ENCODE measurements around the gene GRID1. TPM values are rescaled to one million over a fixed set of nuclear protein-coding genes. Genes with fewer than 3 reads are reported as not detected.

Gene GRID1
- total RNA-seq, 1 donor = not detected

- DNase-seq (ENCODE audit: low read depth) = no peak
- TF ChIP-seq, protein P1, sequence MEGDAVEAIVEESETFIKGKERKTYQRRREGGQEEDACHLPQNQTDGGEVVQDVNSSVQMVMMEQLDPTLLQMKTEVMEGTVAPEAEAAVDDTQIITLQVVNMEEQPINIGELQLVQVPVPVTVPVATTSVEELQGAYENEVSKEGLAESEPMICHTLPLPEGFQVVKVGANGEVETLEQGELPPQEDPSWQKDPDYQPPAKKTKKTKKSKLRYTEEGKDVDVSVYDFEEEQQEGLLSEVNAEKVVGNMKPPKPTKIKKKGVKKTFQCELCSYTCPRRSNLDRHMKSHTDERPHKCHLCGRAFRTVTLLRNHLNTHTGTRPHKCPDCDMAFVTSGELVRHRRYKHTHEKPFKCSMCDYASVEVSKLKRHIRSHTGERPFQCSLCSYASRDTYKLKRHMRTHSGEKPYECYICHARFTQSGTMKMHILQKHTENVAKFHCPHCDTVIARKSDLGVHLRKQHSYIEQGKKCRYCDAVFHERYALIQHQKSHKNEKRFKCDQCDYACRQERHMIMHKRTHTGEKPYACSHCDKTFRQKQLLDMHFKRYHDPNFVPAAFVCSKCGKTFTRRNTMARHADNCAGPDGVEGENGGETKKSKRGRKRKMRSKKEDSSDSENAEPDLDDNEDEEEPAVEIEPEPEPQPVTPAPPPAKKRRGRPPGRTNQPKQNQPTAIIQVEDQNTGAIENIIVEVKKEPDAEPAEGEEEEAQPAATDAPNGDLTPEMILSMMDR (IDR thresholded peaks at IDR 0.05; ENCODE audit: insufficient read depth, low read depth, low read length) = no peak
- no peak overlapping the region for H3K4me3 ChIP-seq (ENCODE audit: low read depth, low read length)
Observed at GRCh38 chr10:85916994-85917573, 449.5 kb downstream of the GRID1 start.

GRCh38 chr10:85916286-85916685 lies 450.3 kb downstream of the GRID1 start:
- DNase-seq (ENCODE audit: low read depth) = no peak
- no peak overlapping the region for H3K4me3 ChIP-seq (ENCODE audit: low read depth, low read length)
- TF ChIP-seq, protein P1 (IDR thresholded peaks at IDR 0.05; ENCODE audit: insufficient read depth, low read depth, low read length) = no peak

- TF ChIP-seq, protein P1 (IDR thresholded peaks at IDR 0.05; ENCODE audit: insufficient read depth, low read depth, low read length) = no peak
- no peak overlapping the region for H3K4me3 ChIP-seq (ENCODE audit: low read depth, low read length)
- no peak for DNase-seq (ENCODE audit: low read depth)
Observed at GRCh38 chr10:85915245-85915846, 451.2 kb downstream of the GRID1 start.

- DNase-seq (ENCODE audit: low read depth) = no peak
- H3K4me3 ChIP-seq (ENCODE audit: low read depth, low read length) = no peak overlapping the region
- TF ChIP-seq, protein P1 (IDR thresholded peaks at IDR 0.05; ENCODE audit: insufficient read depth, low read depth, low read length) = no peak
Observed at GRCh38 chr10:85914720-85915119, 451.9 kb downstream of the GRID1 start.

DNA sequence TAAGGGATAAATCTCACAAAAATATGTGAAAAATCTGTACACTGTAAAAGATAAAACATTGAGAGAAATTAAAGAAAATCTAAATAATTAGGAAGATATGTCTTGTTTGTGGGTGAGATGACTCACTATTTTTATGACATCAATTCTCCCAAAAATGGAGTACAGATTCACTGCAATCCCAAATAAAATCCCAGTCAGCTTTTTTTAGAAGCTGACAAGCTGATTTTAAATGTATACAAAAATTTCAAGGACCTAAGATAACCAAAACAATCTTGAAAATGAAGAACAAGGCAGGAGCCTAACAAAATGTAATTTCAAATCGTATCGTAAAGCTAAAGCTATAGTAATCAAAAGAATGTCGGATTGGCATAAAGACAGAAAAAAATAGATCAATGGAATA lies 458.1 kb downstream of the GRID1 start:
- DNase-seq (ENCODE audit: low read depth) = no peak
- TF ChIP-seq, protein P1 (IDR thresholded peaks at IDR 0.05; ENCODE audit: insufficient read depth, low read depth, low read length) = no peak
- H3K4me3 ChIP-seq (ENCODE audit: low read depth, low read length) = no peak overlapping the region

GRCh38 chr10:85902051-85902450 lies 464.5 kb downstream of the GRID1 start:
- DNase-seq (ENCODE audit: low read depth) = no peak
- TF ChIP-seq, protein P1 (IDR thresholded peaks at IDR 0.05; ENCODE audit: insufficient read depth, low read depth, low read length) = no peak

DNA sequence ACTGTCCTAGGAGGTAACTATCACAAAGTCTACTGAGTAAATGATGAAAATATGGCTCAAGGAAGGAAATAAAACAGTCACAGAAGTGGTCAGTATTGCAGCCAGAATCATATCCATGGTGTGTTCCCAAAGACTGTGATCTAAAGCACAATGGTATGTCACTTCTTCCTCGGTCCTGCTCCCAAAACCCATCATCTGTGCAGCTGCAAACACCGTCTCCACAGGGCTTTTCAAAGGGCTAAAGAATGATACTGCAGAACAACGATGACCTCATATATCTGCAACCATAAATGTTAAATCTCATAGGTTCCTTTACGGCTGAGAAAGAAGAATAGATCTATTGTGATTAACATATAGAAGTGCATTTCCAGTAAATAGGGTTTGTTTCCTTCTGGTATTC lies 465.0 kb downstream of the GRID1 start:
- TF ChIP-seq, protein P1 (IDR thresholded peaks at IDR 0.05; ENCODE audit: insufficient read depth, low read depth, low read length) = no peak
- no peak overlapping the region for H3K4me3 ChIP-seq (ENCODE audit: low read depth, low read length)
- DNase-seq (ENCODE audit: low read depth) = no peak

More at GRCh38 chr10:85902051-85902450, 464.5 kb downstream of the GRID1 start:
- H3K4me3 ChIP-seq (ENCODE audit: low read depth, low read length) = no peak overlapping the region

All from fibroblast of villous mesenchyme (primary cell).